ENCODE results near the gene PLXNA4. TPM values are rescaled to one million over a fixed set of nuclear protein-coding genes. Genes with fewer than 3 reads are reported as not detected.

The PLXNA4 gene
- total RNA-seq, 2 donors from 2014 or later, result 24.0 to 42.7 TPM

DNA sequence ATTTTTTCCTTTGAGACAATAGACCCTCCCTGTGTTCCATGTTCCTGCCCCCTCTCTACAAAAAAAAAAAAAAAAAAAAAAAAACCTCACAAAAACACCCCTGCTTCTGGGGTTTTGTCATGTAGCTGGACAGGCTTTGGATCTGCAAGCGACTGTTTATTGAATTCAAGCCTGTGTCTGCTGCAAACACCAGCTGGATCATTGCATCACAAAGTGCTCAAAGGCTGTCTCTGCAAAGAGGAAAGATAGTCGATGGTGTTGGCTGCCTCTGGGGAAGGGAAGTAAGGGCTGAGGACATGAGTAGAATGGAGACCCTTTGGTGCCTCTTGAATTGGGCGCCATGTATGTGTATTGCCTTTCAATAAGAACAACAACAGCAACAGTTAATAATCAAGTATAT is 471.2 kb downstream of the PLXNA4 start:
- Mint-ChIP-seq H3K9me3 (no peaks in the 10 kb centered on the region), H3K27ac (no peak overlapping the region), H3K27me3 (ENCODE audit: insufficient read depth) (peaks cover 3% of the 10 kb centered on the region), H3K4me3 (no peak overlapping the region), H3K36me3 (ENCODE audit: low read depth) (no peaks in the 10 kb centered on the region), H3K4me1 (peaks cover 4% of the 10 kb centered on the region)
- H3K27me3 ChIP-seq (ENCODE audit: control insufficient read depth, insufficient read depth, low read length, poor library complexity, severe bottlenecking), result peaks cover 3% of the 10 kb centered on the region
- H3K9ac ChIP-seq (ENCODE audit: extremely low read depth, low read length, poor library complexity, severe bottlenecking), result no peak overlapping the region
- H3K4me1 ChIP-seq (ENCODE audit: control insufficient read depth, insufficient read depth, low read length), result no peaks in the 10 kb centered on the region
- peak; percentile 9 for DNase-seq
- no peak overlapping the region for H3K27ac ChIP-seq (ENCODE audit: low read depth, low read length)
- H3K36me3 ChIP-seq (ENCODE audit: control insufficient read depth, insufficient read depth, low read length), result no peaks in the 10 kb centered on the region
- TF ChIP-seq CTCF (conservative IDR thresholded peaks at IDR 0.05), result no peak
- no peak overlapping the region for H3K4me3 ChIP-seq (ENCODE audit: low read length)
- H3K9me3 ChIP-seq (ENCODE audit: control insufficient read depth, low read length), result no peaks in the 10 kb centered on the region
- 57 to 86% methylated on average over 1 to 3 of the region's 3 CpGs for WGBS, 2 experiments (ENCODE audit: insufficient coverage in 1 of 2, insufficient read length in 1 of 2)

DNA sequence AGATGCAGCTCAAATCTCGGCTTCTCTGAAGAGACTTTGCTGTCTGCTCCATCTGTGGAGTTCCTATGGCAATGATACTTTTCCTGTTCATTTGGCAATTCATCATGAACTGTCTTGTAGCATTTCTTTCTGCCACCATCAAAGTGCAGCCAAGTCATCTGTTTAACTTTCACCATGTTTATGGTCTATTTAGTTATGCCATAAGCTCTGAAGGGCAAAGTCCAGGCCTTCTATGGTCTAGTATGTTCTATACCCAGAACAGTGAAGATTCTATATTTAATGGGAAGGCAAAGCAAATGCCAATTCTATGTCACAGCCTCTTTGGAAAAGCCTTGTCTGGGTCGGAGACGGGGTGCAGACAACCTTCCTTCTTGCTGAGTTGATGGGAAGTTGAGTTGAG is 472.6 kb downstream of the PLXNA4 start:
- no peak overlapping the region for H3K4me3 ChIP-seq (ENCODE audit: low read length)
- peaks cover 3% of the 10 kb centered on the region for H3K27me3 Mint-ChIP-seq (ENCODE audit: insufficient read depth)
- H3K4me1 Mint-ChIP-seq, result peaks cover 3% of the 10 kb centered on the region
- no peaks in the 10 kb centered on the region for H3K9me3 Mint-ChIP-seq
- no peak for DNase-seq
- no peak overlapping the region for H3K27ac Mint-ChIP-seq
- peaks cover 3% of the 10 kb centered on the region for H3K27me3 ChIP-seq (ENCODE audit: control insufficient read depth, insufficient read depth, low read length, poor library complexity, severe bottlenecking)
- H3K4me3 Mint-ChIP-seq, result no peak overlapping the region
- no peaks in the 10 kb centered on the region for H3K4me1 ChIP-seq (ENCODE audit: control insufficient read depth, insufficient read depth, low read length)
- no peaks in the 10 kb centered on the region for H3K36me3 ChIP-seq (ENCODE audit: control insufficient read depth, insufficient read depth, low read length)
- H3K9ac ChIP-seq (ENCODE audit: extremely low read depth, low read length, poor library complexity, severe bottlenecking), result no peak overlapping the region
- no peak overlapping the region for H3K27ac ChIP-seq (ENCODE audit: low read depth, low read length)
- H3K9me3 ChIP-seq (ENCODE audit: control insufficient read depth, low read length), result no peaks in the 10 kb centered on the region
- H3K36me3 Mint-ChIP-seq (ENCODE audit: low read depth), result no peaks in the 10 kb centered on the region
- 90 to 92% methylated on average over 3 of the region's 3 CpGs for WGBS, 2 experiments (ENCODE audit: insufficient coverage in 1 of 2, insufficient read length in 1 of 2)
- no peak for TF ChIP-seq CTCF (conservative IDR thresholded peaks at IDR 0.05)

DNA sequence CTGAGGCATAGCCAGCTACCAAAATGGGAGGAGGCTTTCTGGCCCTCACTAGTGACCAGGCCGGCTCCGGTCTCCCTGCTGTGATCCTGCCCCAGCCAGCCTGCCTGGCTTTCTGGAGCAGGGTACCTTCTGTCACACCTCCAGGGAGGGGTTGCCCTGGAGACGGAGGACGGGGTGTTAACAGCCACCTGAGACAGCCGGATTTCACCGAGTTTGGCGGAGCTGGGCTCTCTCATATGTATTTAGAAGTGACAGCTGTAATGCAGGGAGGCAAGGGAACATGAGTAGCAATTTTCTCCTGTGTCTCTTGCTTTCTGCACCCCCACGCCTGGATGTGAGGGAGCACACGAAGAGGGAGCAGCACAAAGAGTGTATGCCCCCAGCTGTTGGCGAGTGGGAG is 473.3 kb downstream of the PLXNA4 start:
- H3K27ac Mint-ChIP-seq, result no peak overlapping the region
- Histone ChIP-seq H3K27ac (ENCODE audit: low read depth, low read length) (no peak overlapping the region), H3K9ac (ENCODE audit: extremely low read depth, low read length, poor library complexity, severe bottlenecking) (no peak overlapping the region), H3K4me3 (ENCODE audit: low read length) (no peak overlapping the region), H3K4me1 (ENCODE audit: control insufficient read depth, insufficient read depth, low read length) (no peaks in the 10 kb centered on the region), H3K36me3 (ENCODE audit: control insufficient read depth, insufficient read depth, low read length) (no peaks in the 10 kb centered on the region), H3K27me3 (ENCODE audit: control insufficient read depth, insufficient read depth, low read length, poor library complexity, severe bottlenecking) (peaks cover 9% of the 10 kb centered on the region), H3K9me3 (ENCODE audit: control insufficient read depth, low read length) (no peaks in the 10 kb centered on the region)
- no peak overlapping the region for H3K4me3 Mint-ChIP-seq
- H3K9me3 Mint-ChIP-seq, result no peaks in the 10 kb centered on the region
- WGBS, 2 experiments (ENCODE audit: insufficient coverage in 1 of 2, insufficient read length in 1 of 2), result 85 to 86% methylated on average over 9 to 10 of the region's 10 CpGs
- DNase-seq, result peak; percentile 38
- TF ChIP-seq CTCF (conservative IDR thresholded peaks at IDR 0.05), result no peak
- H3K4me1 Mint-ChIP-seq, result no peaks in the 10 kb centered on the region
- no peaks in the 10 kb centered on the region for H3K36me3 Mint-ChIP-seq (ENCODE audit: low read depth)
- H3K27me3 Mint-ChIP-seq (ENCODE audit: insufficient read depth), result peaks cover 3% of the 10 kb centered on the region

Data from endodermal cell (in vitro differentiated cells).